GM10248 (cell line): Measurements from ENCODE around the gene CNTNAP3B.
"Not testable (repeated sequence)": the region's sequence is repeated elsewhere in the genome, so short reads cannot be mapped to it uniquely, and the experiment has no call there.

Experiments used
- CTCF ChIA-PET: fragments of 300-600 bp; sonication (Branson Sonifier 250); formaldehyde crosslinking; extraction: SDS; loops from one replicate; lab custom pipeline; 2021; ENCODE audit warnings: antibody characterized with exemption; lab: Yijun Ruan, JAX
- POLR2A ChIA-PET: fragments of 350-650 bp; sonication (Branson Sonifier 250); formaldehyde crosslinking; extraction: SDS; loops from one replicate; lab custom pipeline; 2020; ENCODE audit warnings: antibody characterized with exemption; lab: Yijun Ruan, JAX
- DNase-seq: peaks from one replicate; pipeline ENCODE4 v3.0.0; 2012; ENCODE audit errors: extremely low spot score
- CTCF ChIP-seq: IDR thresholded peaks from 2 replicates; pipeline ENCODE4 v1.5.1; 2012; ENCODE audit warnings: mild to moderate bottlenecking, low read depth; ENCODE audit errors: extremely low read depth, missing control alignments, control extremely low read depth

Gene CNTNAP3B

GRCh38 chr9:42129073-42129729 lies at the start of gene CNTNAP3B:
CNTNAP3B (minus strand) TSS chr9:42129426; CDS start chr9:42129094, 332 bp downstream.
- POLR2A ChIA-PET, CTCF ChIA-PET, DNase-seq: not testable (repeated sequence)

GRCh38 chr9:42160299-42160698 lies 31.1 kb upstream of the CNTNAP3B start:
- CTCF ChIA-PET, POLR2A ChIA-PET, DNase-seq: not testable (repeated sequence)
- peak; percentile 27 for TF ChIP-seq CTCF

GRCh38 chr9:42127056-42127841 lies 2.0 kb downstream of the CNTNAP3B start:
- POLR2A ChIA-PET, DNase-seq: not testable (repeated sequence)

GRCh38 chr9:42121007-42121406 lies 8.2 kb downstream of the CNTNAP3B start:
- CTCF ChIA-PET, DNase-seq, POLR2A ChIA-PET: not testable (repeated sequence)

More at GRCh38 chr9:42127056-42127841, 2.0 kb downstream of the CNTNAP3B start:
- CTCF ChIA-PET, result not testable (repeated sequence)

- CTCF ChIA-PET, DNase-seq, POLR2A ChIA-PET: not testable (repeated sequence)
These were observed 33.3 kb downstream of the CNTNAP3B start for GRCh38 chr9:42095929-42096328.

GRCh38 chr9:42084559-42084952 lies 44.7 kb downstream of the CNTNAP3B start:
- POLR2A ChIA-PET, CTCF ChIA-PET: not testable (repeated sequence)

GRCh38 chr9:42083877-42084558 lies 45.2 kb downstream of the CNTNAP3B start:
- POLR2A ChIA-PET, result not testable (repeated sequence)

More at GRCh38 chr9:42084559-42084952, 44.7 kb downstream of the CNTNAP3B start:
- not testable (repeated sequence) for DNase-seq

GRCh38 chr9:42080376-42080775 lies 48.9 kb downstream of the CNTNAP3B start:
- DNase-seq, POLR2A ChIA-PET, CTCF ChIA-PET: not testable (repeated sequence)

More at GRCh38 chr9:42083877-42084558, 45.2 kb downstream of the CNTNAP3B start:
- CTCF ChIA-PET, DNase-seq: not testable (repeated sequence)

- DNase-seq, CTCF ChIA-PET, POLR2A ChIA-PET: not testable (repeated sequence)
These were observed 54.4 kb downstream of the CNTNAP3B start for GRCh38 chr9:42074868-42075267.

GRCh38 chr9:42071026-42071425 lies 58.2 kb downstream of the CNTNAP3B start:
- POLR2A ChIA-PET, DNase-seq, CTCF ChIA-PET: not testable (repeated sequence)

- DNase-seq, CTCF ChIA-PET, POLR2A ChIA-PET: not testable (repeated sequence)
These were observed 59.0 kb downstream of the CNTNAP3B start for GRCh38 chr9:42070035-42070799.

GRCh38 chr9:42053874-42054273 lies 75.4 kb downstream of the CNTNAP3B start:
- POLR2A ChIA-PET, DNase-seq, CTCF ChIA-PET: not testable (repeated sequence)

- CTCF ChIA-PET, POLR2A ChIA-PET, DNase-seq: not testable (repeated sequence)
These were observed 78.5 kb downstream of the CNTNAP3B start for GRCh38 chr9:42050701-42051100.

- DNase-seq, CTCF ChIA-PET, POLR2A ChIA-PET: not testable (repeated sequence)
These were observed 84.7 kb downstream of the CNTNAP3B start for GRCh38 chr9:42044422-42045010.

GRCh38 chr9:42033541-42033940 lies 95.7 kb downstream of the CNTNAP3B start:
- POLR2A ChIA-PET, DNase-seq, CTCF ChIA-PET: not testable (repeated sequence)

- DNase-seq, POLR2A ChIA-PET, CTCF ChIA-PET: not testable (repeated sequence)
These were observed 108.6 kb downstream of the CNTNAP3B start for GRCh38 chr9:42020639-42021038.
